ENCODE measurements around the gene KRTAP5-4.

GRCh38 chr11:1632053-1632714, 10.2 kb upstream of the KRTAP5-4 start:
- TF ChIP-seq CTCF (conservative IDR thresholded peaks at IDR 0.05; ENCODE audit: low read depth, low read length) = no peak
- no peak for TF ChIP-seq EZH2 (IDR thresholded peaks at IDR 0.05; ENCODE audit: borderline replicate concordance, low read depth, low read length, poor library complexity, severe bottlenecking)

Data from A673 (cell line).